ENCODE data around the gene RPL10. TPM values are rescaled to one million over a fixed set of nuclear protein-coding genes. Genes with fewer than 3 reads are reported as not detected.

Gene RPL10
- total and polyA plus RNA-seq, 2 of the 8 experiments (the other 6 are each of a cell fraction or from before 2014, with no cell fraction given) = 2,633 to 4,293 TPM

DNA sequence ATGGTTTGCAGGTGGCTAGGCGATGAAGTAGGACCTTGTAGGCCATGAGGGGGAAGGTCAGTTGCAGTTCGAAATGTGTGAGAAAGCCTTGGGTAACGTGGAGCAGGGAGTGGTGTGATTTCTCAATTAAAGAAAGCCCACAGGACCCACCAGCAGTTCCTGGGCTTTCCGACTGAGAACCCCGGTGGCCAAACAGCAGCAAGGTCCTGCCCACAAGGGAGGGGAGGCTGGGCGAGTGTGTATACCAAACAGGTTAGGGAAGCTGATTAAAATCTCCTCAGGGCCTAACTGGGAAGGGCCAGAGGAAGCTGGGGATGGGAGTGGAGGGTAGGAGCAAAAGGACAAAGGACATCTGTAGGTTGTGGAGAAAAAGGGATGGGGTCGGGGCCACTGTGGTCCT, 32.7 kb downstream of the RPL10 start (continued):
- TF ChIP-seq RNF2 (IDR thresholded peaks at IDR 0.05; ENCODE audit: borderline replicate concordance, low read depth, low read length, missing control alignments, poor library complexity, severe bottlenecking) = no peak
- TF ChIP-seq EP300 (IDR thresholded peaks at IDR 0.05; ENCODE audit: borderline replicate concordance in 1 of 2, low read depth in 2 of 2, low read length in 2 of 2) = no peak
- TF ChIP-seq CHD2 (IDR thresholded peaks at IDR 0.05; ENCODE audit: low read length) = no peak
- no peak for TF ChIP-seq SP1 (IDR thresholded peaks at IDR 0.05; ENCODE audit: low read depth, low read length)
- TF ChIP-seq, protein P1, sequence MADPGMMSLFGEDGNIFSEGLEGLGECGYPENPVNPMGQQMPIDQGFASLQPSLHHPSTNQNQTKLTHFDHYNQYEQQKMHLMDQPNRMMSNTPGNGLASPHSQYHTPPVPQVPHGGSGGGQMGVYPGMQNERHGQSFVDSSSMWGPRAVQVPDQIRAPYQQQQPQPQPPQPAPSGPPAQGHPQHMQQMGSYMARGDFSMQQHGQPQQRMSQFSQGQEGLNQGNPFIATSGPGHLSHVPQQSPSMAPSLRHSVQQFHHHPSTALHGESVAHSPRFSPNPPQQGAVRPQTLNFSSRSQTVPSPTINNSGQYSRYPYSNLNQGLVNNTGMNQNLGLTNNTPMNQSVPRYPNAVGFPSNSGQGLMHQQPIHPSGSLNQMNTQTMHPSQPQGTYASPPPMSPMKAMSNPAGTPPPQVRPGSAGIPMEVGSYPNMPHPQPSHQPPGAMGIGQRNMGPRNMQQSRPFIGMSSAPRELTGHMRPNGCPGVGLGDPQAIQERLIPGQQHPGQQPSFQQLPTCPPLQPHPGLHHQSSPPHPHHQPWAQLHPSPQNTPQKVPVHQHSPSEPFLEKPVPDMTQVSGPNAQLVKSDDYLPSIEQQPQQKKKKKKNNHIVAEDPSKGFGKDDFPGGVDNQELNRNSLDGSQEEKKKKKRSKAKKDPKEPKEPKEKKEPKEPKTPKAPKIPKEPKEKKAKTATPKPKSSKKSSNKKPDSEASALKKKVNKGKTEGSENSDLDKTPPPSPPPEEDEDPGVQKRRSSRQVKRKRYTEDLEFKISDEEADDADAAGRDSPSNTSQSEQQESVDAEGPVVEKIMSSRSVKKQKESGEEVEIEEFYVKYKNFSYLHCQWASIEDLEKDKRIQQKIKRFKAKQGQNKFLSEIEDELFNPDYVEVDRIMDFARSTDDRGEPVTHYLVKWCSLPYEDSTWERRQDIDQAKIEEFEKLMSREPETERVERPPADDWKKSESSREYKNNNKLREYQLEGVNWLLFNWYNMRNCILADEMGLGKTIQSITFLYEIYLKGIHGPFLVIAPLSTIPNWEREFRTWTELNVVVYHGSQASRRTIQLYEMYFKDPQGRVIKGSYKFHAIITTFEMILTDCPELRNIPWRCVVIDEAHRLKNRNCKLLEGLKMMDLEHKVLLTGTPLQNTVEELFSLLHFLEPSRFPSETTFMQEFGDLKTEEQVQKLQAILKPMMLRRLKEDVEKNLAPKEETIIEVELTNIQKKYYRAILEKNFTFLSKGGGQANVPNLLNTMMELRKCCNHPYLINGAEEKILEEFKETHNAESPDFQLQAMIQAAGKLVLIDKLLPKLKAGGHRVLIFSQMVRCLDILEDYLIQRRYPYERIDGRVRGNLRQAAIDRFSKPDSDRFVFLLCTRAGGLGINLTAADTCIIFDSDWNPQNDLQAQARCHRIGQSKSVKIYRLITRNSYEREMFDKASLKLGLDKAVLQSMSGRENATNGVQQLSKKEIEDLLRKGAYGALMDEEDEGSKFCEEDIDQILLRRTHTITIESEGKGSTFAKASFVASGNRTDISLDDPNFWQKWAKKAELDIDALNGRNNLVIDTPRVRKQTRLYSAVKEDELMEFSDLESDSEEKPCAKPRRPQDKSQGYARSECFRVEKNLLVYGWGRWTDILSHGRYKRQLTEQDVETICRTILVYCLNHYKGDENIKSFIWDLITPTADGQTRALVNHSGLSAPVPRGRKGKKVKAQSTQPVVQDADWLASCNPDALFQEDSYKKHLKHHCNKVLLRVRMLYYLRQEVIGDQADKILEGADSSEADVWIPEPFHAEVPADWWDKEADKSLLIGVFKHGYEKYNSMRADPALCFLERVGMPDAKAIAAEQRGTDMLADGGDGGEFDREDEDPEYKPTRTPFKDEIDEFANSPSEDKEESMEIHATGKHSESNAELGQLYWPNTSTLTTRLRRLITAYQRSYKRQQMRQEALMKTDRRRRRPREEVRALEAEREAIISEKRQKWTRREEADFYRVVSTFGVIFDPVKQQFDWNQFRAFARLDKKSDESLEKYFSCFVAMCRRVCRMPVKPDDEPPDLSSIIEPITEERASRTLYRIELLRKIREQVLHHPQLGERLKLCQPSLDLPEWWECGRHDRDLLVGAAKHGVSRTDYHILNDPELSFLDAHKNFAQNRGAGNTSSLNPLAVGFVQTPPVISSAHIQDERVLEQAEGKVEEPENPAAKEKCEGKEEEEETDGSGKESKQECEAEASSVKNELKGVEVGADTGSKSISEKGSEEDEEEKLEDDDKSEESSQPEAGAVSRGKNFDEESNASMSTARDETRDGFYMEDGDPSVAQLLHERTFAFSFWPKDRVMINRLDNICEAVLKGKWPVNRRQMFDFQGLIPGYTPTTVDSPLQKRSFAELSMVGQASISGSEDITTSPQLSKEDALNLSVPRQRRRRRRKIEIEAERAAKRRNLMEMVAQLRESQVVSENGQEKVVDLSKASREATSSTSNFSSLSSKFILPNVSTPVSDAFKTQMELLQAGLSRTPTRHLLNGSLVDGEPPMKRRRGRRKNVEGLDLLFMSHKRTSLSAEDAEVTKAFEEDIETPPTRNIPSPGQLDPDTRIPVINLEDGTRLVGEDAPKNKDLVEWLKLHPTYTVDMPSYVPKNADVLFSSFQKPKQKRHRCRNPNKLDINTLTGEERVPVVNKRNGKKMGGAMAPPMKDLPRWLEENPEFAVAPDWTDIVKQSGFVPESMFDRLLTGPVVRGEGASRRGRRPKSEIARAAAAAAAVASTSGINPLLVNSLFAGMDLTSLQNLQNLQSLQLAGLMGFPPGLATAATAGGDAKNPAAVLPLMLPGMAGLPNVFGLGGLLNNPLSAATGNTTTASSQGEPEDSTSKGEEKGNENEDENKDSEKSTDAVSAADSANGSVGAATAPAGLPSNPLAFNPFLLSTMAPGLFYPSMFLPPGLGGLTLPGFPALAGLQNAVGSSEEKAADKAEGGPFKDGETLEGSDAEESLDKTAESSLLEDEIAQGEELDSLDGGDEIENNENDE (IDR thresholded peaks at IDR 0.05; ENCODE audit: insufficient replicate concordance, low read length) = no peak
- no peak for TF ChIP-seq MAFK (IDR thresholded peaks at IDR 0.05; ENCODE audit: low read depth, low read length)
- no peak for TF ChIP-seq KDM1A (IDR thresholded peaks at IDR 0.05; ENCODE audit: borderline replicate concordance, low read length)
